ENCODE data around the gene ROR1. TPM values are rescaled to one million over a fixed set of nuclear protein-coding genes. Genes with fewer than 3 reads are reported as not detected.

The ROR1 gene
- total and polyA plus RNA-seq, 2 donors (not counting 3 experiments of a cell fraction or from before 2014, with no cell fraction given): 2.6 to 3.5 TPM

DNA sequence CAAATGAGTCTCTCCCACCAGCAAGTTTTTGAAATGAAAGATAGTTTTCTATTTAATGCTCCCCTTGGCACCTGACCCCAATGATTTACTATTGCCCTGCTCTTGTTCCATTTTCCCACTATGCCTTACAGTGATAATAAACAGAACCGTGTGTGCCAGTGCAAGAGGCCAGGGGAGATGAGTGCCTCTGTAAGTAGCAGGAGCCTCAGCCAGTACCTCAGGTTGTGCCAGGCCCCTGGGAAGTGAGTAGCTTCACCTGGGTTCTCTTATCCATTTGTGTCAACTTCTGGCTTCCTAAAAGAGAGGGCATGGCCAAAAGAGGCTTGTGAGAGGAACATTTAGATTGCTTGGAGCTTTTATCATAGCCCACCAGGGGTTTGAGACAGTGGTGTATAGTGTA lies 3.4 kb upstream of the ROR1 start:
- Histone ChIP-seq H3K9ac (replicated peaks; ENCODE audit: extremely low read depth, insufficient read depth, low read length) (no peak overlapping the region), H3K4me3 (replicated peaks in 1 of 3; ENCODE audit: insufficient read depth in 1 of 3, low read depth in 1 of 3, low read length in 3 of 3) (no peak overlapping the region), H3K4me1 (ENCODE audit: control insufficient read depth, extremely low read depth, insufficient read depth, low read length) (peaks cover 14% of the 10 kb centered on the region), H2AFZ (ENCODE audit: low read depth, low read length) (no peak overlapping the region), H3K9me3 (replicated peaks; ENCODE audit: control insufficient read depth, insufficient read depth, low read length) (no peaks in the 10 kb centered on the region), H3K36me3 (ENCODE audit: control insufficient read depth in 2 of 2, extremely low read depth in 1 of 2, insufficient read depth in 2 of 2, low read length in 2 of 2) (no peaks in the 10 kb centered on the region), H3K4me2 (ENCODE audit: insufficient read depth, low read length) (no peak overlapping the region), H3K9me1 (replicated peaks; ENCODE audit: control insufficient read depth, extremely low read depth, insufficient read depth, low read length) (no peaks in the 10 kb centered on the region), H3K27me3 (ENCODE audit: control insufficient read depth in 2 of 2, insufficient read depth in 2 of 2, low read length in 2 of 2) (peaks cover 0 to 5% of the 10 kb centered on the region in 2 experiments), H3K79me2 (ENCODE audit: control insufficient read depth, insufficient read depth, low read length) (no peaks in the 10 kb centered on the region), H3K27ac (ENCODE audit: insufficient read depth, low read depth, low read length) (no peak overlapping the region), H4K20me1 (replicated peaks; ENCODE audit: control insufficient read depth, extremely low read depth, insufficient read depth, low read length) (no peaks in the 10 kb centered on the region)
- ChIA-PET POLR2A (no interaction called here), CTCF (interaction anchor here (1.3 to 1.4 kb wide), 2 partner anchors 10 to 96 kb away, joined by 3 read pairs; no protein-coding TSS in a partner anchor)
- intact Hi-C loops (cut with micrococcal nuclease): loop anchor here (5.0 kb wide), 1 partner anchor 153 kb away; no protein-coding TSS in a partner anchor
- TF ChIP-seq, protein P1, sequence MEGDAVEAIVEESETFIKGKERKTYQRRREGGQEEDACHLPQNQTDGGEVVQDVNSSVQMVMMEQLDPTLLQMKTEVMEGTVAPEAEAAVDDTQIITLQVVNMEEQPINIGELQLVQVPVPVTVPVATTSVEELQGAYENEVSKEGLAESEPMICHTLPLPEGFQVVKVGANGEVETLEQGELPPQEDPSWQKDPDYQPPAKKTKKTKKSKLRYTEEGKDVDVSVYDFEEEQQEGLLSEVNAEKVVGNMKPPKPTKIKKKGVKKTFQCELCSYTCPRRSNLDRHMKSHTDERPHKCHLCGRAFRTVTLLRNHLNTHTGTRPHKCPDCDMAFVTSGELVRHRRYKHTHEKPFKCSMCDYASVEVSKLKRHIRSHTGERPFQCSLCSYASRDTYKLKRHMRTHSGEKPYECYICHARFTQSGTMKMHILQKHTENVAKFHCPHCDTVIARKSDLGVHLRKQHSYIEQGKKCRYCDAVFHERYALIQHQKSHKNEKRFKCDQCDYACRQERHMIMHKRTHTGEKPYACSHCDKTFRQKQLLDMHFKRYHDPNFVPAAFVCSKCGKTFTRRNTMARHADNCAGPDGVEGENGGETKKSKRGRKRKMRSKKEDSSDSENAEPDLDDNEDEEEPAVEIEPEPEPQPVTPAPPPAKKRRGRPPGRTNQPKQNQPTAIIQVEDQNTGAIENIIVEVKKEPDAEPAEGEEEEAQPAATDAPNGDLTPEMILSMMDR (IDR thresholded peaks at IDR 0.05; ENCODE audit: extremely low read depth in 1 of 2, insufficient read depth in 1 of 2, low read depth in 1 of 2, low read length in 2 of 2): no peak
- TF ChIP-seq MYC (IDR thresholded peaks at IDR 0.05; ENCODE audit: low read depth, low read length) (no peak), FOS (IDR thresholded peaks at IDR 0.05; ENCODE audit: borderline replicate concordance, insufficient read depth, low read length) (no peak), EZH2 (IDR thresholded peaks at IDR 0.05; ENCODE audit: borderline replicate concordance, low read depth, low read length, severe bottlenecking) (no peak), GATA2 (IDR thresholded peaks at IDR 0.05; ENCODE audit: insufficient read depth, insufficient read length, low read depth, low read length) (no peak), POLR2AphosphoS5 (IDR thresholded peaks at IDR 0.05; ENCODE audit: insufficient read depth, low read depth, low read length) (no peak), JUN (IDR thresholded peaks at IDR 0.05; ENCODE audit: borderline replicate concordance, insufficient read depth, insufficient read length, low read depth) (no peak), POLR2A (IDR thresholded peaks at IDR 0.05; ENCODE audit: low read depth, low read length) (no peak)
- TF ChIP-seq, protein P2, sequence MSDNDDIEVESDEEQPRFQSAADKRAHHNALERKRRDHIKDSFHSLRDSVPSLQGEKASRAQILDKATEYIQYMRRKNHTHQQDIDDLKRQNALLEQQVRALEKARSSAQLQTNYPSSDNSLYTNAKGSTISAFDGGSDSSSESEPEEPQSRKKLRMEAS (IDR thresholded peaks at IDR 0.05; ENCODE audit: insufficient read depth, insufficient read length): no peak
- DNase-seq (ENCODE audit: low read depth, low spot score) (no peak), FAIRE-seq (no peak)
- dilution Hi-C loops (cut with MboI; ENCODE audit: extremely low pct_ligation_motif_present, low sequenced_read_pairs): no loop called here
- no TSS peak for BruUV-seq (replicated peaks)

Measured in endothelial cell of umbilical vein (primary cell).